Activated CD4-positive, alpha-beta memory T cell treated with anti-CD3 and anti-CD28 coated beads, Interleukin-2, amount 10 ng/mL, durations not matched to agents 7 days and 5 days (primary cell): Measurements from ENCODE around the gene SPDYE4. TPM values are rescaled to one million over a fixed set of nuclear protein-coding genes. Genes with fewer than 3 reads are reported as not detected.

ENCODE experiments used
- CTCF ChIA-PET: fragments of 350-600 bp; sonication (Branson Sonifier 250); formaldehyde crosslinking; loops from one replicate; lab custom pipeline; 2021; ENCODE audit warnings: antibody characterized with exemption, inconsistent platforms; lab: Charles Lee
- POLR2A ChIA-PET: fragments of 350-600 bp; sonication (Branson Sonifier 250); formaldehyde crosslinking; loops from one replicate; lab custom pipeline; 2021; ENCODE audit warnings: antibody characterized with exemption; lab: Charles Lee
- DNase-seq: peaks from one replicate; pipeline ENCODE4 v3.0.0-alpha.2; 2020
- H3K27ac Mint-ChIP-seq: one replicate; pipeline ENCODE4 v1.8.0; 2021; ENCODE audit warnings: mild to moderate bottlenecking, mixed read lengths
- H3K27me3 Mint-ChIP-seq: one replicate; pipeline ENCODE4 v1.8.0; 2021; ENCODE audit warnings: mixed read lengths
- H3K36me3 Mint-ChIP-seq: one replicate; pipeline ENCODE4 v1.8.0; 2021; ENCODE audit warnings: low read depth, mixed read lengths
- H3K4me1 Mint-ChIP-seq: one replicate; pipeline ENCODE4 v1.8.0; 2021; ENCODE audit warnings: mixed read lengths
- H3K4me3 Mint-ChIP-seq: one replicate; pipeline ENCODE4 v1.8.0; 2021; ENCODE audit warnings: mild to moderate bottlenecking, mixed read lengths
- H3K9me3 Mint-ChIP-seq: one replicate; pipeline ENCODE4 v1.8.0; 2021; ENCODE audit warnings: mixed read lengths
- total RNA-seq, 2 experiments: library from RNA; stranded (reverse); gene quantifications; one replicate each; pipeline ENCODE4 v1.2.3, GENCODE V29; 2021

Gene SPDYE4
- total RNA-seq, 2 experiments from 2014 or later: not detected

DNA sequence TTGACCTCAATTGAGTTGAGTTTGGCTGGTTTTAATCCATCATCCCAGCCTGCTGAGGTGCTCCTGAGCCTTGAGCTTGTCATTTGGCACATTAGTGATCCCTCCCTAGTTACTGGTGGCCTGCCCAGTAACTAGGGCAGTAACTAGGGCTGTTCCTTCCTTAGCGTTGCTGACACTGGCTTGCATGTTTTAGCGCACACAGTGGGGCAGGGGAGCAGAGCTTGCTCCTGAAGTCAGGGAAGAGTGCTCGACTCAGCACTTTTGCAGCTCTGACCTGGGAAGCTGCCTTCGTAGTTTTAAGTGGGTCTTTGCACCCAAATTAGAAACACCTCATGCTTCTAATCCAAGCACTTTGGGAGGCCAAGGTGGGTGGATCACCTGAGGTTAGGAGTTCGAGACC is 29.4 kb downstream of the SPDYE4 start:
- CTCF ChIA-PET: no interaction called here

GRCh38 chr17:8728251-8728938 is 30.0 kb downstream of the SPDYE4 start:
- ChIA-PET POLR2A (no interaction called here), CTCF (no interaction called here)
- no peak overlapping the region for H3K27ac Mint-ChIP-seq
- no peaks in the 10 kb centered on the region for H3K36me3 Mint-ChIP-seq
- no peaks in the 10 kb centered on the region for H3K9me3 Mint-ChIP-seq
- no peaks in the 10 kb centered on the region for H3K4me1 Mint-ChIP-seq
- no peak overlapping the region for H3K4me3 Mint-ChIP-seq
- peaks cover 2% of the 10 kb centered on the region for H3K27me3 Mint-ChIP-seq
- no peak for DNase-seq

More for the DNA sequence above, 29.4 kb downstream of the SPDYE4 start:
- H3K27me3 Mint-ChIP-seq: peaks cover 2% of the 10 kb centered on the region
- H3K27ac Mint-ChIP-seq: no peak overlapping the region
- H3K4me3 Mint-ChIP-seq: no peak overlapping the region
- DNase-seq: no peak
- no peaks in the 10 kb centered on the region for H3K36me3 Mint-ChIP-seq
- H3K4me1 Mint-ChIP-seq: no peaks in the 10 kb centered on the region
- POLR2A ChIA-PET: no interaction called here
- no peaks in the 10 kb centered on the region for H3K9me3 Mint-ChIP-seq

DNA sequence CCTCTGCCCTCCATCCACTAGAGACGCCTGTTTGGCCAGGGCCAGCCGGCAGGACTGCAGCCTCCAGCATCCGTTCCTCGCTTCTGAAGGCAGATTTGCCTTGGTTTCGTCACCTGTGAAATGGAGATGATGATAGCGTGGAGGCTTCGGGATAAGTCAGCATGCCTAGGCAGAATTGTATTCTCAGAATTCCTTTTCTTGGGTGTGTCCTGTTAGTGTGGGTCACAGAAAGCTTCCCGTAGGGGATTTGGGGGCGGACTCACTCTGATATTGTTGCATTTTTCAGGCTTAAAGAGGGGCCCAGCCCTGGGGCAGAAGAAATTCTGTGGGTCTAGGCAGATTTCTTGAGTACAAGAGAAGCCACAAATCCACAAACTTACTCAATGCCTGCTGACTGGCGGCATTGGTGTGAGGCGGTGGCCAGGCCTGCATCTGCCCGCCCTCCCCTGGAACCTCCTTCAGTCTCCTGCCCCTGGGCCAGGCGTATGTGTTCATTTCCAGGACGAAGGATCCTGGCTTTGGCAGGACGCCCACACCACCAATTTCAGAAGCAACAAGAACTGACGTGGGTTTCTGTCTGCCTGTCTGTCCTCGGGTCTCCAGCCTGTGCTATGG is 31.3 kb downstream of the SPDYE4 start:
- POLR2A ChIA-PET: no interaction called here
- Mint-ChIP-seq H3K36me3 (no peaks in the 10 kb centered on the region), H3K4me1 (no peaks in the 10 kb centered on the region), H3K4me3 (no peak overlapping the region), H3K27ac (no peak overlapping the region), H3K27me3 (peaks cover 2% of the 10 kb centered on the region), H3K9me3 (no peaks in the 10 kb centered on the region)
- DNase-seq: no peak
- CTCF ChIA-PET: no interaction called here

- Mint-ChIP-seq H3K36me3 (no peaks in the 10 kb centered on the region), H3K27me3 (peaks cover 2% of the 10 kb centered on the region), H3K4me1 (no peaks in the 10 kb centered on the region), H3K9me3 (no peaks in the 10 kb centered on the region), H3K4me3 (no peak overlapping the region), H3K27ac (no peak overlapping the region)
- ChIA-PET POLR2A (no interaction called here), CTCF (no interaction called here)
- DNase-seq: no peak
Measured at GRCh38 chr17:8725881-8726876, 32.2 kb downstream of the SPDYE4 start.

DNA sequence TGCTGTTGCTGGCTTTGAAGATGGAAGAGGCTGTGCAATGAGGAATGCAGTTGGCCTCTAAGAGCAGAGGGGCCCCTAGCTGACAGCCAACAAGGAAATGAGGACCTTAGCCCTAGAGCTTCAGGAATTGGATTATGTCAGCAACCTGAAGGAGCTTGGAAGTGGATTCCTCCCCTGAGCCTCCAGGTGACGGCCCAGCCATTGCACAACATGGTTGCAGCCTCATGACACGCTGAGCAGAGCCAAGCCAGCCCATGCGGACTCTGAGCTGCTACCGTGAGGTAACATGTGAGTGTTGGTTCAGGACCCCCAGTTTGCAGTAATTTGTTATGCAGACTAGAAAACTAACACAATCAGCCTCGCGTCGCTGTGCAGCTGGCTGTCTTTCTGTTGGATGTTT is 33.9 kb downstream of the SPDYE4 start:
- H3K4me1 Mint-ChIP-seq: no peaks in the 10 kb centered on the region
- H3K36me3 Mint-ChIP-seq: no peaks in the 10 kb centered on the region
- ChIA-PET CTCF (no interaction called here), POLR2A (no interaction called here)
- H3K27me3 Mint-ChIP-seq: peaks cover 2% of the 10 kb centered on the region
- H3K9me3 Mint-ChIP-seq: no peaks in the 10 kb centered on the region
- no peak for DNase-seq
- H3K27ac Mint-ChIP-seq: no peak overlapping the region
- no peak overlapping the region for H3K4me3 Mint-ChIP-seq

GRCh38 chr17:8720596-8720995 is 37.8 kb downstream of the SPDYE4 start:
- H3K4me1 Mint-ChIP-seq: no peaks in the 10 kb centered on the region
- no peak overlapping the region for H3K4me3 Mint-ChIP-seq
- H3K36me3 Mint-ChIP-seq: no peaks in the 10 kb centered on the region
- ChIA-PET POLR2A (interaction anchor here (0.6 kb wide), 1 partner anchor 12 kb away, joined by 3 read pairs; no protein-coding TSS in a partner anchor), CTCF (no interaction called here)
- no peaks in the 10 kb centered on the region for H3K9me3 Mint-ChIP-seq
- no peaks in the 10 kb centered on the region for H3K27me3 Mint-ChIP-seq
- no peak overlapping the region for H3K27ac Mint-ChIP-seq
- DNase-seq: no peak

- H3K4me3 Mint-ChIP-seq: no peak overlapping the region
- no peaks in the 10 kb centered on the region for H3K27me3 Mint-ChIP-seq
- DNase-seq: no peak
- H3K9me3 Mint-ChIP-seq: no peaks in the 10 kb centered on the region
- ChIA-PET POLR2A (no interaction called here), CTCF (no interaction called here)
- no peak overlapping the region for H3K27ac Mint-ChIP-seq
- H3K4me1 Mint-ChIP-seq: no peaks in the 10 kb centered on the region
- H3K36me3 Mint-ChIP-seq: no peaks in the 10 kb centered on the region
Measured at GRCh38 chr17:8719291-8720246, 38.8 kb downstream of the SPDYE4 start.

GRCh38 chr17:8718001-8718563 is 40.3 kb downstream of the SPDYE4 start:
- H3K27me3 Mint-ChIP-seq: no peaks in the 10 kb centered on the region
- ChIA-PET POLR2A (no interaction called here), CTCF (no interaction called here)
- H3K27ac Mint-ChIP-seq: no peak overlapping the region
- H3K9me3 Mint-ChIP-seq: no peaks in the 10 kb centered on the region
- H3K4me3 Mint-ChIP-seq: no peak overlapping the region
- H3K36me3 Mint-ChIP-seq: no peaks in the 10 kb centered on the region
- DNase-seq: no peak
- H3K4me1 Mint-ChIP-seq: no peaks in the 10 kb centered on the region

DNA sequence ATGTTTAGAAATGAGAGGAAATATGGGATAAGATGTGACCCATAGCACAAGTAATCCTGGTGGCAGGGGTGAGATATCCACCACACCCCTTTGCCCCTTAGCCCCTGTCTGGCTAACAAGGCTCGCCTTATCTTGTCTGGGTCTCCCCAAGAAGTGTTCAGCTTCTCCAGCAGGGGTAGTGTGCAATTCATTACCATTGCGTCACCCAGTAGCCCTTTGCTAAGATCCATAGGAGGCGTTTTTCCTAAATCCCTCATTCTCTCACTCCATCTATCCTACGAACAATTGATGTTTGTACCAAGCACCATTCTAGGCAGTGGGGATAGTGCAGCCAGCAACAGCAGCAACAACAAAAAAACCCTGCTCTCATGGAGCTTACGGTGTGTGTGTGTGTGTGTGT is 44.5 kb downstream of the SPDYE4 start:
- H3K36me3 Mint-ChIP-seq: no peaks in the 10 kb centered on the region
- H3K27me3 Mint-ChIP-seq: peaks cover 6% of the 10 kb centered on the region
- H3K4me3 Mint-ChIP-seq: no peak overlapping the region
- H3K4me1 Mint-ChIP-seq: no peaks in the 10 kb centered on the region
- H3K9me3 Mint-ChIP-seq: no peaks in the 10 kb centered on the region
- no peak for DNase-seq
- POLR2A ChIA-PET: no interaction called here
- no peak overlapping the region for H3K27ac Mint-ChIP-seq
- CTCF ChIA-PET: no interaction called here

GRCh38 chr17:8713315-8713714 is 45.0 kb downstream of the SPDYE4 start:
- DNase-seq: no peak
- POLR2A ChIA-PET: no interaction called here
- CTCF ChIA-PET: no interaction called here
- Mint-ChIP-seq H3K27me3 (peaks cover 7% of the 10 kb centered on the region), H3K4me3 (no peak overlapping the region), H3K36me3 (no peaks in the 10 kb centered on the region), H3K27ac (no peak overlapping the region), H3K4me1 (no peaks in the 10 kb centered on the region), H3K9me3 (no peaks in the 10 kb centered on the region)

- Mint-ChIP-seq H3K4me1 (no peaks in the 10 kb centered on the region), H3K27me3 (peaks cover 7% of the 10 kb centered on the region), H3K4me3 (no peak overlapping the region), H3K9me3 (no peaks in the 10 kb centered on the region), H3K27ac (no peak overlapping the region), H3K36me3 (no peaks in the 10 kb centered on the region)
- ChIA-PET POLR2A (no interaction called here), CTCF (no interaction called here)
- no peak for DNase-seq
Measured at GRCh38 chr17:8712698-8713097, 45.6 kb downstream of the SPDYE4 start.

DNA sequence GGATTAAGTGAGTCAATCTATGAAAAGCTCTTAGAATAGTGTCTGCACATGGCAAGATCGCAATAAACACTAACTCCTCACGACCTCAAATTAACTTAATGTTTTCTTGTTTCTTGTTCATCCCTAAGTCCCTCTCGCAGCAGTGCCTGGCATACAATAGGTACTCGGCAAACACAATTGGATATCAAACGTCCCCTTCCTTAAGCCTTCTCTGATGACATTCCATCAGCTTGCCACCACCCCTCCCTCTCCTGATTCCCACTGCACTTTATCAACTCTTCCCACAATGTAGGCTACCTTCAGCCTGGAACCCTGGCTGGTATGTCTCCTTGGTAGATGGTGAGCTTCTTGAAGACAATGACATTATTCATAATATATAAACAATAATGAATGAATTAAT is 47.1 kb downstream of the SPDYE4 start:
- no peak overlapping the region for H3K4me3 Mint-ChIP-seq
- no peak overlapping the region for H3K27ac Mint-ChIP-seq
- H3K27me3 Mint-ChIP-seq: peaks cover 7% of the 10 kb centered on the region
- no peaks in the 10 kb centered on the region for H3K9me3 Mint-ChIP-seq
- no peak for DNase-seq
- no peaks in the 10 kb centered on the region for H3K4me1 Mint-ChIP-seq
- CTCF ChIA-PET: no interaction called here
- H3K36me3 Mint-ChIP-seq: no peaks in the 10 kb centered on the region
- POLR2A ChIA-PET: no interaction called here
